ENCODE data around the gene SNTG2.

SNTG2 gene

DNA sequence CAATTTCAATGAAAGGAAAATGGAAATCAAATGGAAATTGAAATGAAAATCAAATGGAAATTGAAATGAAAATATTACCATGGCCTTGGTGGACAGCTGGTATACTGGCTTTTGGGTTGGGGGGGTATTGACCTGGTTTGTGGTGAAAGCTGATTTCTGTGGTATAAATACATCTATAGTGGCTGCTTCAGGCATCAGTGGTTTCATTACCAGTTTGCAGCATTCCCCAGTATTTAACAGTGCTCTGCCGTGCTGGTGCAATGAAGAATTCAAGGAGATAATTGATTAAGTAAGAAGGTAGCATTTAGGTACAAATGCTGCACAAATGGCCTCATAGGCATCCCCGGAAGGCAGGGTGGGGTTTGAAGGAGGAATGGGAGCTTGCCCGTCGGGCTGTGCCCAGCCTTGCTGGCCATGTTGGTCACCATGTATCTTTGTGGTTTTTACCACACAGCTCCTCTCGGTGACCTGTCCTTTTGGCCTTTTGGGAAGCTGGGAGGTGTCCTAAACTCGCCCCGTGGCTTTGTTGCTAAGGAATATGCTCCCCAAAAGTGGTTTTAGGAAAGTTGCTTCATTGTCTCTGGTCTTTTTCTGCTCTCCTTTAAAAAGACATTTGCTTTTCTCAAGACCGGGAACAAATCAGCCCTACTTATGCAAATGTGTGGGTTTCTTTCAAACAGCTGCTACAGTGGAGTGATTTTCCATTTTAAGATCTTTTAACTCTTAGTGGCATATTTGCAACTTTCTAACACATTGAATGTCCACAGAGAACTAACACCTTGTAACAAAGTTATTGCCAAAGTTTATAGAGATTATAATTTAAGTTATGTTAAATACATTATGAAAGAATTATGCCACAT is 28.6 kb downstream of the SNTG2 start:
- H3K36me3 ChIP-seq (ENCODE audit: insufficient read depth, low read length), result no peaks in the 10 kb centered on the region
- no peaks in the 10 kb centered on the region for H3K9me3 ChIP-seq (ENCODE audit: low read length)
- H3K4me3 ChIP-seq (ENCODE audit: low read depth in 1 of 2, low read length in 2 of 2), result no peak overlapping the region
- H3K4me1 ChIP-seq (ENCODE audit: insufficient read depth, low read length), result no peaks in the 10 kb centered on the region
- H3K27ac ChIP-seq (ENCODE audit: low read depth, low read length), result no peak overlapping the region
- no peak overlapping the region for H3K9ac ChIP-seq (ENCODE audit: low read length)
- H3K27me3 ChIP-seq (ENCODE audit: control insufficient read depth in 1 of 2, insufficient read depth in 2 of 2, low read length in 2 of 2), result no peaks in the 10 kb centered on the region

DNA sequence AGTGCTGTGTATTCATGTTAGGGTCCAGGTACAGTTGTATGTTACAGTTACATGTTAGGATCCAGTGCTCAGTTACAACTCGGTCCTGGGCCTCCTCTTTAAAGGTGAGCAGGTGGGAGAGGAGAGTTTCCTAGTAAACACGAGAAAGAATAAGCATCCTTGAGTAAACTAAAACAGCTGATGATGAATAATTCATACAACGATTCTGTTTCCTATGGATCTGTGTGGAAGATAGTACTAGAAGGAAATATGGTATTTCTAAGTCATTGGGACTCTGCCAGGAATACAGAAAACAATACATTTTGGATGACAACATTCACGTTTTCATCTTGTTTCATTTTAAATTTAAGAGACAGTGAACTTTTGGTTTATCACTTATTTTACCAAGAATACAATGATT is 29.5 kb downstream of the SNTG2 start:
- H3K27ac ChIP-seq (ENCODE audit: low read depth, low read length), result no peak overlapping the region
- no peaks in the 10 kb centered on the region for H3K27me3 ChIP-seq (ENCODE audit: control insufficient read depth in 1 of 2, insufficient read depth in 2 of 2, low read length in 2 of 2)
- H3K4me1 ChIP-seq (ENCODE audit: insufficient read depth, low read length), result no peaks in the 10 kb centered on the region
- no peak overlapping the region for H3K4me3 ChIP-seq (ENCODE audit: low read depth in 1 of 2, low read length in 2 of 2)
- H3K9ac ChIP-seq (ENCODE audit: low read length), result no peak overlapping the region
- no peaks in the 10 kb centered on the region for H3K9me3 ChIP-seq (ENCODE audit: low read length)
- H3K36me3 ChIP-seq (ENCODE audit: insufficient read depth, low read length), result no peaks in the 10 kb centered on the region

GRCh38 chr2:981258-981657 is 30.6 kb downstream of the SNTG2 start:
- Histone ChIP-seq H3K9ac (ENCODE audit: low read length) (no peak overlapping the region), H3K27me3 (ENCODE audit: control insufficient read depth in 1 of 2, insufficient read depth in 2 of 2, low read length in 2 of 2) (no peaks in the 10 kb centered on the region), H3K27ac (ENCODE audit: low read depth, low read length) (no peak overlapping the region), H3K36me3 (ENCODE audit: insufficient read depth, low read length) (no peaks in the 10 kb centered on the region), H3K9me3 (ENCODE audit: low read length) (no peaks in the 10 kb centered on the region), H3K4me3 (ENCODE audit: low read depth in 1 of 2, low read length in 2 of 2) (no peak overlapping the region), H3K4me1 (ENCODE audit: insufficient read depth, low read length) (no peaks in the 10 kb centered on the region)

DNA sequence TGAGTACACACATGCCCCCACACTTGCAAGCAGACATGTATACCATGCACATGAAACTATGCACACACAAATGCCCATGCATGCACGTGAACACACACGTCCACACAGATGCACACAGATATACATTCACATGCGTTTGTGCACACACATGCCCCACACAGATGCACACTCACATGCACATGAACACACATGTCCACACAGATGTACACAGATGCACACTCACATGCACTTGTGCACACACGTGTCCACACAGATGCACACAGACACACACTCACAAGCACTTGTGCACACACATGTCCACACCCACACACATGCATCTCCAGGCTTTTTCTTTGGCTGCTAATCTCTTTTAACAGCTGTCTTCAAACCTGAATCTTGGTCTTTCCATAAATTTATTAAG is 31.1 kb downstream of the SNTG2 start:
- Histone ChIP-seq H3K36me3 (ENCODE audit: insufficient read depth, low read length) (no peaks in the 10 kb centered on the region), H3K27me3 (ENCODE audit: control insufficient read depth in 1 of 2, insufficient read depth in 2 of 2, low read length in 2 of 2) (no peaks in the 10 kb centered on the region), H3K27ac (ENCODE audit: low read depth, low read length) (no peak overlapping the region), H3K9ac (ENCODE audit: low read length) (no peak overlapping the region), H3K4me3 (ENCODE audit: low read depth in 1 of 2, low read length in 2 of 2) (no peak overlapping the region), H3K4me1 (ENCODE audit: insufficient read depth, low read length) (no peaks in the 10 kb centered on the region), H3K9me3 (ENCODE audit: low read length) (no peaks in the 10 kb centered on the region)

DNA sequence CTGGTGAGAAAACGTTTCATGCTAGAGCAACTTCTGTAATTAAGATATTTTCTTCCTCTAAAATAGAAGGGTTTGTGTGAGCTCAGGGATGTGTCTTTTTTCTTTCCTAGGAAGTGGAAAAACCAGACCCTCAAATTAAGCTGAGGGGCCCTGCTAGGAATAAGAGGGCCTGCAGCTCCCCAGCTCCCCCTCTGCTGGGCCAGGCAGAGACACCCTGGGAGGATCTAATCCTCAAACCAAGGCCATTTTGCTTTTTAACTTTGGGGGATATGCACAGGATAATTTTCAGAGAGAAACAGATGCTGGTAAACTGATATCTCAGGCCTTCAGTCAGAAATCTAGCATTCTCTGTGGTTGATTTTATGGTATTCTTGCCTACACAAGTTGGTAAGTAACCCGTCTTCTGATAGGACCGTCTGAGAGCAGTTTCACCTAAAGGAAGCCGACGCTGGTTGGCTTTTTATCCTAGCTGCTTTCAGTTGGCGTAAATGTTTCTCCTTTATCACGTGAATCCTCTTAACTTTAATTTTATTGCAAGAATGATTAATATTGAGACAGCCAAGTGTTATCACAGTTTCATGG is 34.8 kb downstream of the SNTG2 start:
- Histone ChIP-seq H3K27me3 (ENCODE audit: control insufficient read depth in 1 of 2, insufficient read depth in 2 of 2, low read length in 2 of 2) (no peaks in the 10 kb centered on the region), H3K9me3 (ENCODE audit: low read length) (no peaks in the 10 kb centered on the region), H3K4me1 (ENCODE audit: insufficient read depth, low read length) (no peaks in the 10 kb centered on the region), H3K27ac (ENCODE audit: low read depth, low read length) (no peak overlapping the region), H3K4me3 (ENCODE audit: low read depth in 1 of 2, low read length in 2 of 2) (no peak overlapping the region), H3K36me3 (ENCODE audit: insufficient read depth, low read length) (no peaks in the 10 kb centered on the region), H3K9ac (ENCODE audit: low read length) (no peak overlapping the region)

- Histone ChIP-seq H3K9ac (ENCODE audit: low read length) (no peak overlapping the region), H3K27ac (ENCODE audit: low read depth, low read length) (no peak overlapping the region), H3K27me3 (ENCODE audit: control insufficient read depth in 1 of 2, insufficient read depth in 2 of 2, low read length in 2 of 2) (no peaks in the 10 kb centered on the region), H3K4me3 (ENCODE audit: low read depth in 1 of 2, low read length in 2 of 2) (no peak overlapping the region), H3K36me3 (ENCODE audit: insufficient read depth, low read length) (no peaks in the 10 kb centered on the region), H3K9me3 (ENCODE audit: low read length) (no peaks in the 10 kb centered on the region), H3K4me1 (ENCODE audit: insufficient read depth, low read length) (no peaks in the 10 kb centered on the region)
Observed at GRCh38 chr2:987789-988188, 37.1 kb downstream of the SNTG2 start.

- H3K9ac ChIP-seq (ENCODE audit: low read length), result no peak overlapping the region
- no peaks in the 10 kb centered on the region for H3K36me3 ChIP-seq (ENCODE audit: insufficient read depth, low read length)
- no peaks in the 10 kb centered on the region for H3K27me3 ChIP-seq (ENCODE audit: control insufficient read depth in 1 of 2, insufficient read depth in 2 of 2, low read length in 2 of 2)
- no peak overlapping the region for H3K4me3 ChIP-seq (ENCODE audit: low read depth in 1 of 2, low read length in 2 of 2)
- H3K4me1 ChIP-seq (ENCODE audit: insufficient read depth, low read length), result no peaks in the 10 kb centered on the region
- H3K27ac ChIP-seq (ENCODE audit: low read depth, low read length), result no peak overlapping the region
- no peaks in the 10 kb centered on the region for H3K9me3 ChIP-seq (ENCODE audit: low read length)
Observed at GRCh38 chr2:989781-990467, 39.3 kb downstream of the SNTG2 start.

GRCh38 chr2:990970-991369 is 40.3 kb downstream of the SNTG2 start:
- H3K9ac ChIP-seq (ENCODE audit: low read length), result no peak overlapping the region
- H3K9me3 ChIP-seq (ENCODE audit: low read length), result no peaks in the 10 kb centered on the region
- no peaks in the 10 kb centered on the region for H3K36me3 ChIP-seq (ENCODE audit: insufficient read depth, low read length)
- no peaks in the 10 kb centered on the region for H3K27me3 ChIP-seq (ENCODE audit: control insufficient read depth in 1 of 2, insufficient read depth in 2 of 2, low read length in 2 of 2)
- no peaks in the 10 kb centered on the region for H3K4me1 ChIP-seq (ENCODE audit: insufficient read depth, low read length)
- H3K4me3 ChIP-seq (ENCODE audit: low read depth in 1 of 2, low read length in 2 of 2), result no peak overlapping the region
- H3K27ac ChIP-seq (ENCODE audit: low read depth, low read length), result no peak overlapping the region

DNA sequence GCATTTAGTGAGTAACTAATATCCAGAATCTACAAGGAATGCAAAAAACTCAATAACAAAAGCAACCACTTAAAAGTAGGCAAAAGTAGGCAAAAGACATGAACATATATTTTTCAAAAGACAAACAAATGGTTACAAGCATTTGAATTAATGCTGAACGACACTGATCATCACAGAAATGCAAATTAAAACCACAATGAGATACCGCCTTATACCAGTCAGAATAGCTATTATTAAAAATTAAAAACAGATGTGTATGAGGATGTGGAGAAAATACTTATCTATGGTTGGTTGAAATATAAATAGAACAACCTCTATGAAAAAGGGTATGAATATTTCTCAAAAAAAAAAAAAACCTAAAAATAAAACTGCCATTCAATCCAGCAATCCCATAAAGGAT is 51.7 kb downstream of the SNTG2 start:
- Histone ChIP-seq H3K9me3 (ENCODE audit: low read length) (no peaks in the 10 kb centered on the region), H3K4me3 (ENCODE audit: low read depth in 1 of 2, low read length in 2 of 2) (no peak overlapping the region), H3K9ac (ENCODE audit: low read length) (no peak overlapping the region), H3K4me1 (ENCODE audit: insufficient read depth, low read length) (no peaks in the 10 kb centered on the region), H3K36me3 (ENCODE audit: insufficient read depth, low read length) (no peaks in the 10 kb centered on the region), H3K27me3 (ENCODE audit: control insufficient read depth in 1 of 2, insufficient read depth in 2 of 2, low read length in 2 of 2) (no peaks in the 10 kb centered on the region), H3K27ac (ENCODE audit: low read depth, low read length) (no peak overlapping the region)

DNA sequence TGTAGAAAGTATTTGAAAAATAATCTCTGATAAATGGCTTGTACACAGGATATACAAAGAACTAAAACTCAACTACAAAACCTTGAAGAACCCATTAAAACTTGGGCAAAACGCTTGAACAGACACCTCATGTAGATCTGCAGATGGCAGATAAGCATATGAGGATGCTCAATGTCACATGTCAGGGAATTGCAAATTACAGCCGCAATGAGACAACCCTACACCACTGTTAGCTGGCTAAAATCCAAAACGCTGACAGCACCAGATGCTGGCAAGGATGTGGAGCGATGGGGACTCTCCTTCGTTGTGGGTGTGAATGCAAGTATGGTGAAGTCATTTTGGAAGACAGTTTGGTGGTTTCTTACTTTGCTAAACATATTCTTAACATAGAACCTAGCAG is 53.7 kb downstream of the SNTG2 start:
- Histone ChIP-seq H3K27me3 (ENCODE audit: control insufficient read depth in 1 of 2, insufficient read depth in 2 of 2, low read length in 2 of 2) (no peaks in the 10 kb centered on the region), H3K36me3 (ENCODE audit: insufficient read depth, low read length) (no peaks in the 10 kb centered on the region), H3K4me3 (ENCODE audit: low read depth in 1 of 2, low read length in 2 of 2) (no peak overlapping the region), H3K9me3 (ENCODE audit: low read length) (no peaks in the 10 kb centered on the region), H3K27ac (ENCODE audit: low read depth, low read length) (no peak overlapping the region), H3K4me1 (ENCODE audit: insufficient read depth, low read length) (no peaks in the 10 kb centered on the region), H3K9ac (ENCODE audit: low read length) (no peak overlapping the region)

DNA sequence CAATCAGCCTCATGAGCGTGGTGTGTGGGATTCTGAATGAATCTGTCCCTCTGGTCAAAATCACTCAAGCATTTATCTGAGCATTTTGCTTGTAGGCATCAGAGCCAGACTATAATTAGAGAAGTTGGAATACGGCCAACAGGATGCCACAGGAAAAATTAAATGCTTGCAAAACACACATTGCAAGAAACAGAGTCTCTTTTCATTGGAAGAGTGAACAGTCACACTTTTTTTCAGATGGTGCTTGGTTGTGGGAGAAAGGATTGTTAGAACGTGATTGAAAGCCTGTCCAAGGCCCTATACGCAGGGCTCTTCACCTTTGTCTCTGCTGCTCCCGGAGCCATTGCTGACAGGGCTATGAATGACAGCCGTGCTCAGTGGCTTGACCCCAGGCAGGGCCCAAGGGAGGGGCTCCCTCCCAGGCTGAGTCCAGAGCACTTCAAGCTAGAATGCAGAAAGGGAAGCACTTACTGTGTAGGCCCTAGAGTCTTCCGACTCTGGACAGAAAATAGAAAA is 59.8 kb downstream of the SNTG2 start:
- Histone ChIP-seq H3K4me1 (ENCODE audit: insufficient read depth, low read length) (no peaks in the 10 kb centered on the region), H3K27ac (ENCODE audit: low read depth, low read length) (no peak overlapping the region), H3K27me3 (ENCODE audit: control insufficient read depth in 1 of 2, insufficient read depth in 2 of 2, low read length in 2 of 2) (peaks cover 0 to 5% of the 10 kb centered on the region in 2 donors), H3K9me3 (ENCODE audit: low read length) (no peaks in the 10 kb centered on the region), H3K4me3 (ENCODE audit: low read depth in 1 of 2, low read length in 2 of 2) (no peak overlapping the region), H3K36me3 (ENCODE audit: insufficient read depth, low read length) (no peaks in the 10 kb centered on the region), H3K9ac (ENCODE audit: low read length) (no peak overlapping the region)
